CD4-positive, alpha-beta T cell treated with Interleukin-10 for 1 hour (primary cell): ENCODE results near the gene TPSD1.
"Not testable (repeated sequence)": the region's sequence is repeated elsewhere in the genome, so short reads cannot be mapped to it uniquely, and the experiment has no call there.

Source experiments
- DNase-seq: peaks from one replicate; pipeline ENCODE4 v3.0.0-alpha.2; 2020

The TPSD1 gene

GRCh38 chr16:1221628-1222552, 34.0 kb upstream of the TPSD1 start:
- no peak for DNase-seq

- no peak for DNase-seq
Measured at GRCh38 chr16:1222553-1223354, 33.1 kb upstream of the TPSD1 start.

- no peak for DNase-seq
Measured at GRCh38 chr16:1223355-1224214, 32.3 kb upstream of the TPSD1 start.

- no peak for DNase-seq
Measured at GRCh38 chr16:1224558-1224957, 31.3 kb upstream of the TPSD1 start.

- DNase-seq, result no peak
Measured at GRCh38 chr16:1225051-1225451, 30.8 kb upstream of the TPSD1 start, which contains the start of gene TPSG1. Gene TPSG1, minus strand, starts transcription at chr16:1225268. Its CDS starts 16 bp downstream, at chr16:1225252.

GRCh38 chr16:1225728-1226311, 30.0 kb upstream of the TPSD1 start:
- DNase-seq, result not testable (repeated sequence)

GRCh38 chr16:1226692-1227091, 29.2 kb upstream of the TPSD1 start:
- not testable (repeated sequence) for DNase-seq

- not testable (repeated sequence) for DNase-seq
Measured at GRCh38 chr16:1228227-1228626, 27.6 kb upstream of the TPSD1 start.

GRCh38 chr16:1229476-1229875, 26.4 kb upstream of the TPSD1 start:
- DNase-seq, result not testable (repeated sequence)

- DNase-seq, result not testable (repeated sequence)
Measured at GRCh38 chr16:1230084-1230470, 25.8 kb upstream of the TPSD1 start, which contains the start of gene TPSB2. Gene TPSB2, minus strand, starts transcription at chr16:1230184. Its CDS starts 233 bp downstream, at chr16:1229951.

- DNase-seq, result not testable (repeated sequence)
Measured at GRCh38 chr16:1230471-1231212, 25.2 kb upstream of the TPSD1 start.

GRCh38 chr16:1231301-1231700, 24.6 kb upstream of the TPSD1 start:
- not testable (repeated sequence) for DNase-seq

GRCh38 chr16:1232049-1232748, 23.7 kb upstream of the TPSD1 start:
- DNase-seq, result not testable (repeated sequence)

GRCh38 chr16:1236659-1237058, 19.2 kb upstream of the TPSD1 start:
- not testable (repeated sequence) for DNase-seq

- DNase-seq, result no peak
Measured at GRCh38 chr16:1237990-1238389, 17.9 kb upstream of the TPSD1 start.

- DNase-seq, result not testable (repeated sequence)
Measured at GRCh38 chr16:1238909-1239308, 17.0 kb upstream of the TPSD1 start.

GRCh38 chr16:1239575-1239974, 16.3 kb upstream of the TPSD1 start:
- not testable (repeated sequence) for DNase-seq

GRCh38 chr16:1240436-1240835, 15.4 kb upstream of the TPSD1 start, which contains the start of gene TPSAB1:
Gene TPSAB1, plus strand, starts transcription at chr16:1240705. Its CDS starts 234 bp downstream, at chr16:1240939.
- not testable (repeated sequence) for DNase-seq

GRCh38 chr16:1241081-1241480, 14.8 kb upstream of the TPSD1 start:
- not testable (repeated sequence) for DNase-seq

- not testable (repeated sequence) for DNase-seq
Measured at GRCh38 chr16:1243363-1243762, 12.5 kb upstream of the TPSD1 start.
